Tibial artery (tissue), 4 donors: Measurements from ENCODE around the gene IL1R2.

Source experiments
- DNase-seq, 2 donors: peaks; one replicate each; pipeline ENCODE4 v3.0.0-alpha.2; 2019
- H3K27ac ChIP-seq, 2 donors: fragments of 200-600 bp; sonication (generic) in 1 of 2; 1 replicate in 1 of 2; 2 replicates in 1 of 2; pipeline ENCODE4 v1.5.1; 2018 to 2019; ENCODE audit warnings: mild to moderate bottlenecking in 1 of 2
- H3K27me3 ChIP-seq, 2 donors: fragments of 200-600 bp; sonication (generic) in 1 of 2; one replicate each; pipeline versions ENCODE4 v1.5.1 to v1.6.0; 2016 to 2019
- H3K36me3 ChIP-seq, 3 donors: fragments of 200-600 bp; sonication (generic) in 2 of 3; one replicate each; pipeline ENCODE4 v1.5.1; 2016 to 2019; ENCODE audit warnings: mild to moderate bottlenecking in 2 of 3
- H3K4me1 ChIP-seq, 4 donors: fragments of 200-600 bp; sonication (generic) in 2 of 4; 1 replicate in 3 of 4; 2 replicates in 1 of 4; pipeline ENCODE4 v1.5.1; 2016 to 2019
- H3K4me3 ChIP-seq, 2 donors: fragments of 200-600 bp; sonication (generic) in 1 of 2; 1 replicate in 1 of 2; 2 replicates in 1 of 2; pipeline ENCODE4 v1.5.1; 2018 to 2019; ENCODE audit warnings: mild to moderate bottlenecking in 2 of 2
- H3K9me3 ChIP-seq, 3 donors: fragments of 200-600 bp; sonication (generic) in 1 of 3; one replicate each; pipeline ENCODE4 v1.5.1; 2016 to 2019
- intact Hi-C: fragments of 100-400 bp; cut with DNase I; formaldehyde crosslinking; loops from one replicate; pipeline ENCODE4 v1.15.0; 2023; ENCODE audit warnings: low total_unique reads
- TF ChIP-seq, protein P1 (sequence below), 2 experiments: fragments of 200-600 bp in 1 of 2; fragments of 450-650 bp in 1 of 2; IDR thresholded peaks; one replicate each; pipeline ENCODE4 v1.5.1; 2017 to 2019; ENCODE audit warnings: antibody characterized with exemption in 2 of 2, mild to moderate bottlenecking in 1 of 2, moderate library complexity in 1 of 2

Gene IL1R2

DNA sequence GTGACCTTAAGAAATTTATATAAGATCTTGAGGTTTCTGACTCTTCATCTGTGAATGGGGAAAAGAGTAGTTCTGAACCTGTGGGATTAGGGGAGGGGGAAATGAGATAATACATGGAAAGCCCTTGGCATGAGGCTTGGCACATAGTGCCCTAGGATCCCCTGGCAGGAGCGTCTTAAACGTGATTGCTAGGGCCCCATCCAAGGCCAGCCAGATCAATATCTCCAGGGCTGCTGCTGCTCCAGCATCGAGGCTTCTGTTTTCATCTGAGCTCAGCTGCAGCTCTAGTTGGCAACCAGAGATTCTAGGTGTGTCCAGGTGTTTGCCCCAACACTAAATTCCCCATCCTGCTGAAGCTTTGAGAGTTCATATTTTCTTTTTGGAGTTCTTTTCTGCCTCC, 71.0 kb downstream of the IL1R2 start:
- intact Hi-C loops, result loop anchor here (10.0 kb wide), 1 partner anchor 82 kb away; the partner anchor contains the start of gene IL1R1
- Histone ChIP-seq H3K4me1 (peaks cover 5 to 75% (median 66%) of the 10 kb centered on the region in 4 donors), H3K27ac (peak overlapping the region; percentile 88 to 95)

DNA sequence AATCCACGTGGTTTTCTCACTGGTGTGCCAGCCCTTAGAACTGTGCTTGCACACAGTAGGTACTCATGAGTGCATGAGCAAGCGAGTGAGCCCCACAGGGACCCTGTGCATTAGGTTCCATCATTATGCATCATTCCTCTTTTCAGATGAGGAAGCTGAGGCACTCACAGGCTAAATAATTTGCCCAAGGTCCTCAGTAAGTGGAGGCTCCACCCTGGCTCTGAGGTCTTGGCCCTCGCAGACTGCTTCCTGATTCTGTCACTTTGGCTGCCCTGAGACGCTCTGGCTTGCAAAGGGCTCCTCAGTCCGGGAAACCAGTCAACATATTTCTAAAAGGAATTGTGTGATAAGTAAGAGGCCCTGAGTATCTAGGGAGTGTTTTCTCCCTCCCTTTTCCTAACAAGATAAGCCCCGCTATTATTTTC, 71.7 kb downstream of the IL1R2 start:
- H3K27ac ChIP-seq, result peak overlapping the region; percentile 88 to 95
- no peaks in the 10 kb centered on the region for H3K36me3 ChIP-seq
- H3K4me1 ChIP-seq, result peaks cover 5 to 75% (median 64%) of the 10 kb centered on the region in 4 donors
- no peaks in the 10 kb centered on the region for H3K27me3 ChIP-seq
- H3K4me3 ChIP-seq, result no peak overlapping the region
- TF ChIP-seq, protein P1, sequence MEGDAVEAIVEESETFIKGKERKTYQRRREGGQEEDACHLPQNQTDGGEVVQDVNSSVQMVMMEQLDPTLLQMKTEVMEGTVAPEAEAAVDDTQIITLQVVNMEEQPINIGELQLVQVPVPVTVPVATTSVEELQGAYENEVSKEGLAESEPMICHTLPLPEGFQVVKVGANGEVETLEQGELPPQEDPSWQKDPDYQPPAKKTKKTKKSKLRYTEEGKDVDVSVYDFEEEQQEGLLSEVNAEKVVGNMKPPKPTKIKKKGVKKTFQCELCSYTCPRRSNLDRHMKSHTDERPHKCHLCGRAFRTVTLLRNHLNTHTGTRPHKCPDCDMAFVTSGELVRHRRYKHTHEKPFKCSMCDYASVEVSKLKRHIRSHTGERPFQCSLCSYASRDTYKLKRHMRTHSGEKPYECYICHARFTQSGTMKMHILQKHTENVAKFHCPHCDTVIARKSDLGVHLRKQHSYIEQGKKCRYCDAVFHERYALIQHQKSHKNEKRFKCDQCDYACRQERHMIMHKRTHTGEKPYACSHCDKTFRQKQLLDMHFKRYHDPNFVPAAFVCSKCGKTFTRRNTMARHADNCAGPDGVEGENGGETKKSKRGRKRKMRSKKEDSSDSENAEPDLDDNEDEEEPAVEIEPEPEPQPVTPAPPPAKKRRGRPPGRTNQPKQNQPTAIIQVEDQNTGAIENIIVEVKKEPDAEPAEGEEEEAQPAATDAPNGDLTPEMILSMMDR (IDR thresholded peaks at IDR 0.05), result no peak
- no peaks in the 10 kb centered on the region for H3K9me3 ChIP-seq
- intact Hi-C loops, result loop anchor here (10.0 kb wide), 1 partner anchor 81 kb away; the partner anchor contains the start of gene IL1R1
- DNase-seq, result peak; percentile 84 to 91

More for the DNA sequence above, 71.0 kb downstream of the IL1R2 start:
- no peak for DNase-seq
- Histone ChIP-seq H3K4me3 (no peak overlapping the region), H3K27me3 (no peaks in the 10 kb centered on the region), H3K9me3 (no peaks in the 10 kb centered on the region), H3K36me3 (no peaks in the 10 kb centered on the region)
- TF ChIP-seq, protein P1 (IDR thresholded peaks at IDR 0.05), result no peak

- intact Hi-C loops, result loop anchor here (10.0 kb wide), 1 partner anchor 81 kb away; the partner anchor contains the start of gene IL1R1
- Histone ChIP-seq H3K9me3 (no peaks in the 10 kb centered on the region), H3K4me3 (peak overlapping the region in 1 of 2 donors; percentile 20), H3K27ac (peak overlapping the region; percentile 88 to 95), H3K4me1 (peaks cover 5 to 79% (median 62%) of the 10 kb centered on the region in 4 donors), H3K36me3 (no peaks in the 10 kb centered on the region), H3K27me3 (no peaks in the 10 kb centered on the region)
- TF ChIP-seq, protein P1 (IDR thresholded peaks at IDR 0.05), result no peak
- DNase-seq, result peak; percentile 96
Measured at GRCh38 chr2:102063941-102064678, 72.3 kb downstream of the IL1R2 start.

GRCh38 chr2:102064679-102065674, 73.2 kb downstream of the IL1R2 start:
- Histone ChIP-seq H3K27me3 (no peaks in the 10 kb centered on the region), H3K9me3 (no peaks in the 10 kb centered on the region), H3K4me1 (peaks cover 5 to 87% (median 66%) of the 10 kb centered on the region in 4 donors), H3K27ac (peak overlapping the region; percentile 88 to 95), H3K36me3 (no peaks in the 10 kb centered on the region), H3K4me3 (peak overlapping the region in 1 of 2 donors; percentile 20)
- DNase-seq, result no peak
- TF ChIP-seq, protein P1 (IDR thresholded peaks at IDR 0.05), result no peak
- intact Hi-C loops, result loop anchor here (10.0 kb wide), 1 partner anchor 80 kb away; the partner anchor contains the start of gene IL1R1

GRCh38 chr2:102065675-102066252, 74.0 kb downstream of the IL1R2 start:
- no peak for DNase-seq
- Histone ChIP-seq H3K27ac (peak overlapping the region; percentile 88 to 95), H3K4me3 (no peak overlapping the region), H3K9me3 (no peaks in the 10 kb centered on the region), H3K36me3 (no peaks in the 10 kb centered on the region), H3K4me1 (peaks cover 5 to 85% (median 71%) of the 10 kb centered on the region in 4 donors), H3K27me3 (no peaks in the 10 kb centered on the region)
- TF ChIP-seq, protein P1 (IDR thresholded peaks at IDR 0.05), result no peak
- intact Hi-C loops, result loop anchor here (10.0 kb wide), 1 partner anchor 79 kb away; the partner anchor contains the start of gene IL1R1
